Activated naive CD4-positive, alpha-beta T cell treated with anti-CD3 and anti-CD28 coated beads, Interleukin-2, amount 50 U/mL, for 72 hours (primary cell): ENCODE measurements around the gene IGHMBP2. TPM values are rescaled to one million over a fixed set of nuclear protein-coding genes. Genes with fewer than 3 reads are reported as not detected.
A peak's percentile ranks its signal among the peaks of the same experiment; 100 is the strongest.

ENCODE experiments used
- ATAC-seq, 2 donors: fragments of 150-1000 bp; cut with Tn5 transposase; 2 replicates each; pipeline ENCODE4 v1.10.0; 2021; ENCODE audit warnings: mild to moderate bottlenecking in 2 of 2, moderate library complexity in 2 of 2
- DNase-seq, 2 donors: peaks; one replicate each; pipeline ENCODE4 v3.0.0; 2021 to 2022; ENCODE audit warnings: low spot score in 2 of 2
- H3K27ac Mint-ChIP-seq, 2 donors: one replicate each; pipeline ENCODE4 v1.8.0; 2022; ENCODE audit warnings: mild to moderate bottlenecking in 2 of 2, mixed read lengths in 2 of 2
- H3K36me3 Mint-ChIP-seq, 2 donors: one replicate each; pipeline ENCODE4 v1.8.0; 2022; ENCODE audit warnings: mixed read lengths in 2 of 2
- H3K9me3 Mint-ChIP-seq, 2 donors: one replicate each; pipeline ENCODE4 v1.8.0; 2022; ENCODE audit warnings: mixed read lengths in 2 of 2
- total RNA-seq, 2 donors: library from RNA; stranded (reverse); gene quantifications; one replicate each; pipeline ENCODE4 v1.2.3, GENCODE V29; 2022

The IGHMBP2 gene
- total RNA-seq, 2 donors from 2014 or later: 21.2 to 60.2 TPM

DNA sequence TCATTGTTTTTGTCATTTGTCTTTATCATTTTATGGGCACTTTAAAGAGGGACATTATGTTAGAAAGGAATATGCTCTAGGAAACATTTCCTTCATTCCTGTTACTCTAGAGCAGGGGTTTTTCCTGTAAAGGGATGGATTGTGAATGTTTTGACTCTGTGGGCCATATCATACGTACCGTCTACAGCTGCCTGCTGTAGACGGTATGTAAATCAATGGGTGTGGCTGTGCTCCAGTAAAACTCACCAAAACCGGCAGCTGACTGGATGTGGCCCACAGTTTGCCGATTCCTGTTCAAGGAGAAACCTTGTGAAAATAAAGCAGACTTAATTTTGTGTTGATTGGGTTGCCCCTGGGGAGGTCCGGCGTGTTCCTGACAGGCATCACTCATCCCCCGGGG is 7.3 kb downstream of the IGHMBP2 start:
- Mint-ChIP-seq H3K9me3 (no peaks in the 10 kb centered on the region), H3K27ac (no peak overlapping the region), H3K36me3 (peaks cover 0 to 5% of the 10 kb centered on the region in 2 donors)
- ATAC-seq: no peak
- DNase-seq: peak in 1 of 2 donors; percentile 23

DNA sequence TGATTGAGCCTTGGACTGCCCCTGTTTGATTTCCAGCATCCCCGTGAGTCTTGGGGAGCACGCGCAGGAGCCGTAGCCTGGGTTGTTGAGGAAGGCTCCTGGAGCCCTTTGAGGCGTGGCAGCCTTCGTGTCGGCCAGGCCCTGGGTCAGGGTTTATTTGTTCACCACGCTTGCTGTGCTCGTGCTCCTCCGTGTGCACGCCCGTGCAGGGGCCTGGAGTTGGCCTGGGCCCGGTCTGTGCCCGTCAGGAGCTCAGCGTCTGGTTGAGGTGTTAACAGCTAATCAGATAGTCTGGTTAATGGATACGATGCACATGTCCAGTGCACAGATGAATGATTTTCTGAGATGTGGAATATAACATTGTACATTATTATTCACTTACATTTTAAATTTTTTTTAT is 8.0 kb downstream of the IGHMBP2 start:
- peak in 1 of 2 donors; percentile 45 for DNase-seq
- H3K9me3 Mint-ChIP-seq: no peaks in the 10 kb centered on the region
- ATAC-seq: no peak
- peak overlapping the region in 1 of 2 donors; percentile 9 for H3K27ac Mint-ChIP-seq
- peaks cover 0 to 5% of the 10 kb centered on the region in 2 donors for H3K36me3 Mint-ChIP-seq

DNA sequence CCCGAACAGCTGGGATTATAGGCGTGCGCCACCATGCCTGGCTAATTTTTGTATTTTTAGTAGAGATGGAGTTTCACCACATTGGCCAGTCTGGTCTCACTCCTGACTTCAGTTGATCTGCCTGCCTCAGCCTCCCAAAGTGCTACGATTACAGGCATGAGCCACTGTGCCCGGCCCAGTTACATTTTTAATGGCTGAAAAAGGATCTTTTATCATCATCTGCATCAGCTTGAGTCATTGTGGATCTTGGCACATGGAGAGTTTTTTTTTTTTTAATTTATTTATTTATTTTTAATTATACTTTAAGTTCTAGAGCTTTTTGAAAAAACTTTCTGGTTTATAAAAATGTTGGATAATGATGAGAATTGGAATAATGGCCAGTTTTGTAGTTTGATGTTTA is 8.6 kb downstream of the IGHMBP2 start:
- DNase-seq (no peak), ATAC-seq (no peak)
- H3K36me3 Mint-ChIP-seq: peaks cover 0 to 4% of the 10 kb centered on the region in 2 donors
- H3K27ac Mint-ChIP-seq: no peak overlapping the region
- no peaks in the 10 kb centered on the region for H3K9me3 Mint-ChIP-seq

DNA sequence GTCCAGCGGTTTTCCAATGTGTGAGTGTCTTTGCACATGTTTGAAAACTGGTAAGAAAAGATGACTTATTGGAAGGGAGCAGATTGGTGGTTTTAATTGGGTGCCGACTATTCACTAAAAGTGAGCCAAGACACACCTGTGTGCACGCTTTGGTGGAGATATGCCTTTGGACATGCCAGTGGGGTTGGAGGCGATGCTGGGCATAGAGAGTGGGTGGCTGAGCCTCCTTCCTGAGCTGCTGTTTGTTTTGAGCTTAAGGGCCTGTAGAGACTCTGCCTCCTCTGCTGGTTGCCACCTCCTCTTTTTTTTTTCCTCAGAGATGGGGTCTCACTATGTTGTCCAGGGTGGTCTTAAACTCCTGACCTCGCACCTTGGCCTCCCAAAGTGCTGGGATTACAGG is 9.5 kb downstream of the IGHMBP2 start:
- no peak for ATAC-seq
- peak in 1 of 2 donors; percentile 21 for DNase-seq
- Mint-ChIP-seq H3K36me3 (no peaks in the 10 kb centered on the region), H3K9me3 (no peaks in the 10 kb centered on the region), H3K27ac (no peak overlapping the region)

DNA sequence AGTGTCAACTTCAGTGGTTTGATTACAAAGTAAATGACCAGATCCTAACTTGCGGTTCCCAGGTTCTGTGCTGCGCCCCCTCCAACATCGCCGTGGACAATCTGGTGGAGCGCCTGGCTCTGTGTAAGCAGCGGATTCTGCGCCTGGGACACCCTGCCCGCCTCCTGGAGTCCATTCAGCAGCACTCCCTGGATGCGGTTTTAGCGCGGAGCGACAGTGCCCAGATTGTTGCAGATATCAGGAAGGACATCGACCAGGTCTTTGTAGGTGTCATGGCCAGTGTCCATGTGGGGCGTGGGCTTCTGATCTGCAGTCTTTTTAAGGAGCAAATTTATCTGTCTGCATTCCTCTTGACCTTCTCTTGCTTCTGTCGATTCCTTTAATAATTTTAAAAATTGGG is 11.1 kb downstream of the IGHMBP2 start:
- no peak overlapping the region for H3K27ac Mint-ChIP-seq
- H3K36me3 Mint-ChIP-seq: no peaks in the 10 kb centered on the region
- DNase-seq: peak in 1 of 2 donors; percentile 39
- no peaks in the 10 kb centered on the region for H3K9me3 Mint-ChIP-seq
- no peak for ATAC-seq

DNA sequence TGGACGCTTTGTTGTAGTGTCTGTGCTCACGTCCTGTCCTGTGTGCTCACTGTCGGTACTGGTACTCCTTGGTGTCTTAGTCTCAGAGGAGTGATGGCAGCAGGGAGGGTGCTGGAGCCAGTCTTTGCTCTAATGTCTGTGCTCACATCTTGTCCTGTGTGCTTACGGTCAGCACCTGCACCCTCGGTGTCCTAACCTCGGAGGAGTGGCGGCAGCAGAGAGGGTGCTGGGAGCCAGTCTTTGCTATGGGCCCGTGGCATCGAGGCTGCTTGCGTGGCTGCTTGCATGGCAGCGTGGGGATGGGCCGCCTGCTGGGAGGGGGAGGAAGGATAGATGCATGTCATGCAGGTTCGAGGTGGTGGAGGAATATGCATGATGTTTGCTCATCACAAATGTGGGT is 12.7 kb downstream of the IGHMBP2 start:
- DNase-seq (peak in 1 of 2 donors; percentile 33), ATAC-seq (no peak)
- peaks cover 2 to 6% of the 10 kb centered on the region in 2 donors for H3K36me3 Mint-ChIP-seq
- H3K9me3 Mint-ChIP-seq: no peaks in the 10 kb centered on the region
- H3K27ac Mint-ChIP-seq: no peak overlapping the region

DNA sequence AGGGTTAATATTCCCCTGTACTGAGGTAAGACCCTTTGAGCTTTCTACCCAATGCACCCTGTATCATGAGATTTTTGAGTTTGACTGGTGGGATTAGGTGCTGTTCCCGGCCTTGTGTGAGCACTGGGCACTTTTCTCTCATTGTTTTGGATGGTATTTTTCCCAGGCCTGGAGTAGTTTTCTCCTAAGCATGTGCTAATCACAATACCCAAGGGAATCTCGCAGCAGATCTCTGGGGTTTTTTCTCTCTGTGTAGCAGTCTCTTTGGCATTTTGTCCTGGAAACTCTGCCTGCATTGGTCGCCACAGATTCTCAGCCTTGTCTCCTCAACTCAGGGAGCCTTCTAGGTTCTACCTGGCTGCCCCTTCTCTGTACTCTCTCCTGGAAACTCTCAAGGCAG is 19.9 kb downstream of the IGHMBP2 start:
- Mint-ChIP-seq H3K36me3 (peaks cover 48 to 71% of the 10 kb centered on the region in 2 donors), H3K27ac (no peak overlapping the region), H3K9me3 (peaks cover 10 to 22% of the 10 kb centered on the region in 2 donors)
- no peak for ATAC-seq
- no peak for DNase-seq

DNA sequence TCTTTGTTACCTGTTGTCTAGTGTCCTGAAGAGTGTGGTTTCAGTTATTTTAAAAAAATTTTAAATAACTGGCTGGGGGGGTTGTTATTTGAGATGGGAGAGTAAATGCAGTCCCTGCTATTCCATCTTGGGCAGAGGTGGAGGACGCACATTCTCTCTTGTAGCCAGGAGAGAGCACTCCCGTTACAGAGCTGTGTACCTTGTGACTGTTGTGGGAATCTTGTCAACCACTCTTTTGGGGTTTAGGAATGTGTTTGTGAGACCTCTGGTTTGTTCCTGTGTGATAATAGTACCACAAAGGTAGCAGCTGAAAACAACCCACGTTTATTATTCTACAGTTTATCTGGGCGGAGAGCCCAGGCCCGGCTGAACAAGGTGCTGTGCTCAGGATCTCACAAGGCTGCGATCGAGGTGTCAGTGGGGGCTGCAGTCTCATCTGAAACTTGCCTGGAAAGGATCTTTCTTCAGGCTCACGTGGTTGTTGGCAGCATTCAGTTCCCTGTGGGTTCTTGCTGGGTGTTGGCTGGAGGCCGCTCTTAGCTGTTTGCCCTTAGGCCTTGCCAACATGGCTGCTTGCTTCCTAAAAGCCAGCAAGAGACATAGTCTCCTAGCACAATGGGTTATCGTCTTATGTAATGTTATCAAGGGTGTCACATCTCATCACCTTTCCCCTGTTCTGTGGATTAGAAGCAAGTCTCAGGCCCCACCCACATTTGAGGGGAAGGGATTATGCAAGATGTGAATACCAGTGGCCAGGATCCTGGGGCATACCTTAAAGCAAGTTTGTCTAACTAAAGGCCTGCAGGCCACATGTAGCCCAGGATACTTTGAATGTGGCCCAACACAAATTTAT is 20.6 kb downstream of the IGHMBP2 start:
- Mint-ChIP-seq H3K36me3 (peaks cover 48 to 72% of the 10 kb centered on the region in 2 donors), H3K9me3 (peaks cover 10 to 22% of the 10 kb centered on the region in 2 donors), H3K27ac (no peak overlapping the region)
- ATAC-seq: no peak
- peak in 1 of 2 donors; percentile 23 for DNase-seq

DNA sequence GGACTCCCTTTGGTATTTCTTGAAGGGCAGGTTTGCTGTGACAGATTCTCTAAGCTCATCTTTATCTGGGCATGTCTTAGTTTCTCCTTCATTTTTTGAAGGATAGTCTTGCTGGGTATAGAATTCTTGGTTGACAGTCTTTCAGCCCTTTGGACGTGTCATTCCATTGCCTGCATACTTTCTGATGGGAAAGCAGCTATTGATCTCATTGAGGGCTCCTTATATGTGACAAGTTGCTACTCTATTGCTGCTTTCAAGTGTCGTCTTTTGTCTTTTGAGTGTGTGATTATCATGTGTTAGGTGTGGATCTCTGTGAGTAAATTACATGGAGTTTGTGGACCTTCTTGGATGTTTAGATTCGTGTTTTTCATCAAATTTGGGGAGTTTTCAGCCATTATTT is 21.9 kb downstream of the IGHMBP2 start:
- peaks cover 10 to 22% of the 10 kb centered on the region in 2 donors for H3K9me3 Mint-ChIP-seq
- DNase-seq (no peak), ATAC-seq (no peak)
- H3K27ac Mint-ChIP-seq: no peak overlapping the region
- H3K36me3 Mint-ChIP-seq: peaks cover 50 to 73% of the 10 kb centered on the region in 2 donors

DNA sequence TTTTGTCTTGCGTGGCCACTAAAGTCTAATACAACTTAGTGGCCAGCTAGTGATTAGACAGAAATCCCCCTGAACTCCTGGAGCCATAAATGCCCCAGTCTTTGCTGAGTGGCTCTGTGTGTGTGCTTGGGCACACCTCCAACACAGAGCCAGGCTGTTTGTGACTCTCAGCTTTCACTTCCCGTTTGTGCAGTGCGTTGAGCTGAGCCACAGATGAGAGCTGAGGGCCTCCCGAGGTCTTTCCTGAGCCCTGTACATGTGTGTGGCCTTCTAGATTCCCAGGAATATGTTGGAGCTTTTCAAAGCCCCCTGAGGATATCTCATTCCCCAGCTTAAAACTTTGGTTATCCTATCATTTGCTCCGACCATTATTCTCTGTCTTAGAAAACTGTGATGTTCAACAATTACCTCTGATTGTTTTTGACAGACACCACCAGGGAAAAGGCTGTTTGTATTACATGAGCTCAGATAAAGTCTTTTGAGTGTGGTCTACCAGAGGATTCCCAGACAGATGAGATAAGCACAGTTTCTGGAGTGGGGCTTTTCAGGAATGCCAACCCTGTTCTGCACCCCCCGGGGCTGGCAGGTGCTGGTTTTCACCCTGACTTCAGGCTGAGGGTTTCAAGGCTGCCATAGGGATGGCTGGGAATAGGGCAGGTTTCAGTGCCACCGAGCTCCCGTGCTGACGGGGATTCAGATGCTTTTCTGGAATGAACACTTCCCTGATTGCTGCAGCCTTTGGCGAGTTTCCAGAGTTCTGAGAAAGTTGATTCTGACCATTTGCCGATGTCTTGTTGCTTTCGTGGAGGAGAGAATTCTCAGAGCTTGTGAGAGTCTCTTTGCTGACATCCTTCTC is 23.8 kb downstream of the IGHMBP2 start:
- DNase-seq (peak in 1 of 2 donors; percentile 9), ATAC-seq (no peak)
- H3K9me3 Mint-ChIP-seq: peaks cover 10 to 22% of the 10 kb centered on the region in 2 donors
- peaks cover 42 to 64% of the 10 kb centered on the region in 2 donors for H3K36me3 Mint-ChIP-seq
- no peak overlapping the region for H3K27ac Mint-ChIP-seq

DNA sequence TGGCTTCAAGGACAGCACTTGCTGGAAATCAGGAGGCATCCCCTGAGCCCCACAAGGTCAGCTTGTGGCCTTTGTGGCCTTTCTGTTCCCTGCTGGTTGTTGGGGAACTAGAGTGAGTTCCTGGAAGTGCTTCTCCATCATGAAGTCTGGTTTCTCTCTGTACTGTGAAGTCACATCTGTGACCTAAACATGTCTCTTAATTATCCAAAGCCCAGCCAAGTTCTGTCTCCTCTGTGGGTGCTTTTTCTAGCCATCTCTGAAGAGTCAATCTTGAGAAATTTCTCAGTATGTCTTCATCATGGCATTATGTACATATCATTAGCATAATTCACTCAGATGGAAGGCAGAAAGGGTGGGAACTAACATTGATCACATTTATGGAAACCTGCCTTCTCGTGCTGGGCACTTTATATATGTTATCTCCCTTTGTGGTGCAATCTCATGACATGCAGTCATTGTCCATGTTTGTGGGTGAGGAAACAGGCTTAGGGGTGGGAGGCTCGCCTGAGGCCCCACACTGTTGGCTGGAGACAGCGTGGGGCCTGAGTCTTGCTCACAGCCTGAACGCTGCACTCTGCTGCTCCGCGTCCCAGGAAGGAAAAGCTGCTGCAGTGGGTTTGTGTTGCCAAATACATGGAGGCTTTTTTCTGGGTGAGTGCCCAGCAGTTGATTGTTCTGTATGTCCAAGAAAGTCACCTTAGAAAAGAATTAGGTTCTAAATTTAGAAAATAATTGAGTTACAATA is 24.6 kb downstream of the IGHMBP2 start:
- Mint-ChIP-seq H3K27ac (no peak overlapping the region), H3K36me3 (peaks cover 41 to 59% of the 10 kb centered on the region in 2 donors), H3K9me3 (peaks cover 10 to 22% of the 10 kb centered on the region in 2 donors)
- DNase-seq: no peak
- no peak for ATAC-seq

DNA sequence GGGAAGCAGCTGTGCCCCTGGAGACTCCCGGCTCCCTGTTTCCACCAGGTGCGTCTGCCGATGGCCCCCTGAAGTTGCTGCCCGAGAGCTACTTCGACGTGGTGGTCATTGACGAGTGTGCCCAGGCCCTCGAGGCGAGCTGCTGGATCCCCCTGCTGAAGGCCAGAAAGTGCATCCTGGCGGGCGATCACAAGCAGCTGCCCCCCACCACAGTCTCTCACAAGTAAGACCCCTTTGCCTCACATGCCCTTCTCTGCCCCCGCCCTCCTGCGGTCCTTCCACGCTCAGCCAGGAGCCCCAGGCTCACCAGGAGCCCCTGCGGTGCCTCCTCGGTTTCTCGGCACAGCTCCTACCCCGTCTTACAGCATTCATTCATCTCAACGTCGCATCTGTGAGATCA is 25.4 kb downstream of the IGHMBP2 start:
- Mint-ChIP-seq H3K27ac (no peak overlapping the region), H3K36me3 (peaks cover 33 to 51% of the 10 kb centered on the region in 2 donors), H3K9me3 (peaks cover 10 to 16% of the 10 kb centered on the region in 2 donors)
- no peak for ATAC-seq
- no peak for DNase-seq

DNA sequence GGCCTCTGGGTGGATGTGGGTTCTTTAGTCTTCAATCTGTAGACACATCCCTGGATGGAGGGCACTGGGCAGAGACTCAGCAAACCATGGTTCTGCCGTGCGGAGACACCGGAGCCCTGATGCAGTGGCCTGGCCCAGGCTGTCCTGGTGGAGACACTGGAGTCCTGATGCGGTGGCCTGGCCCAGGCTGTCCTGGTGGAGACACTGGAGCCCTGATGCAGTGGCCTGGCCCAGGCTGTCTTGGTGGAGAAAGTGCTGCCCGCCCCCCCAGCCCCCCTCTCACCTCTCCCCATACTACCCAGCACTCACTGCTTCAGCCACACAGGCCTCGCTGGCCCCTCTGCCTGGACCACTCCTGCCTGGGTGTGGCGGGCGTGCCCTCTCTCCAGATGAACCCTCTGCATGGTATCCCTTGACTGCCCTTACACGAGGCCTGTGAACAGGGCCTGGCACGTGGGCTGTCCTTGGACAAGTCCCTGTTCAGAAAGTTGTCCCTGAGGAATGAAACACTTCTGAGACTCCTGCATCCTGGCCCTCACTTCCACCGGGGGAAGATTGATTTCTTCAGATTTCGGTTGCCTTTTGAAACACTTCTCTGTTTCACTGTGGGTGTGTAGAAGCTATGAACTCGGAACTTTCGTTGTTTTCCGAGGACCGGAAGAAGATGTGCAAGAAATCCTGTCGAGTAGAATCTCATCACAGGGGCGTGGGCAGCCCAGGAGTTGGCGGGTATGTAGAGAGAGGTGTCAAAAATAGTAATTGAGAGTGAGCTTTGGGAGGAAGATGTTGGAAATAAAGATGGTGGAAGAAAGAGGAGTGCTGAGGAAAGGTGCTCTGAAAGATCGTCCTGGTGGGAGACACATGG is 26.2 kb downstream of the IGHMBP2 start:
- peaks cover 25 to 43% of the 10 kb centered on the region in 2 donors for H3K36me3 Mint-ChIP-seq
- peaks cover 7 to 11% of the 10 kb centered on the region in 2 donors for H3K9me3 Mint-ChIP-seq

DNA sequence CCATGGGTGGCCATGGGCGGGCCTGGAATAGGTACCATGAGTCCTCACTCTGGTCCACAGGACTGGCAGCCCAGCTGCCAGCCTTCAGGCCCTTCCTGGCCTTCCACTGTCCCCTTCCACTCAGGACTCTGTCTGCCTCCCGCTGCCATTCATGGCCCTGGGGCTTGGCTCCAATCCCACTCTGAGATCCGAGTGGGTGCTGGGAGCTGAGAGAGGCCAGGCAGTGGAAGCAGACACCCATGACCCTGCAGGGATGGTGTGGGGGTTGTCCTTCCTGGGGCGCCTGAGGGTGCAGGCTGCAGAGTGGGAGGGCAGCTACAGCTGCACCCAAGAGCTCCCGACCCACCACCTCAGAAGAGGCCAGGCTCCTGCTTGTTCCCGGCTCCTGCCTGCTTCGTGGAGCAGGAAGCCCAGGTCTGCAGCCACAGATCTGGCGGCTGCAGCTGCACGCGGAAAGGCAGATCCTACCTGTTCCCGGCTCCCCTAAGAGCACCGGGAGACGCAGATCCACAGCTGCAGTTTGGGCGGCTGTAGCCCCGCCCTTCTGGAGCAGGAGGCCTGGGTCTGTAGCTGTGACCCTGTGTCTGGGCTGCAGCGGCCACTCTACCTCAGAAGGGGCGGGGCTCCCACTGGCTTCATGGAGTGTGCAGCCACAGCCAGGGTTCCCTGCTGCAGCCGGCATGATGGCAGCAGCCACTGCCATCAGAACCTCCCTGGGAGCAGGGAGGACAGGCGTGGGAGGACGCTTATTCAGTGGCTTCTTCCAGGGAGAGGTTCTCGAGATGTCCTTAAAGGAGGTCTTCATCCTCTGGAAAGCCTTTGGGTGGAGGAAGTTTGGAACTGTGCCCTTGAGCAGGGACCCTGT is 27.5 kb downstream of the IGHMBP2 start:
- peaks cover 0 to 2% of the 10 kb centered on the region in 2 donors for H3K9me3 Mint-ChIP-seq
- peaks cover 13 to 30% of the 10 kb centered on the region in 2 donors for H3K36me3 Mint-ChIP-seq
- ATAC-seq (no peak), DNase-seq (no peak)
- peak overlapping the region in 1 of 2 donors; percentile 55 for H3K27ac Mint-ChIP-seq

More for the DNA sequence above, 26.2 kb downstream of the IGHMBP2 start:
- no peak for ATAC-seq
- H3K27ac Mint-ChIP-seq: no peak overlapping the region
- no peak for DNase-seq

DNA sequence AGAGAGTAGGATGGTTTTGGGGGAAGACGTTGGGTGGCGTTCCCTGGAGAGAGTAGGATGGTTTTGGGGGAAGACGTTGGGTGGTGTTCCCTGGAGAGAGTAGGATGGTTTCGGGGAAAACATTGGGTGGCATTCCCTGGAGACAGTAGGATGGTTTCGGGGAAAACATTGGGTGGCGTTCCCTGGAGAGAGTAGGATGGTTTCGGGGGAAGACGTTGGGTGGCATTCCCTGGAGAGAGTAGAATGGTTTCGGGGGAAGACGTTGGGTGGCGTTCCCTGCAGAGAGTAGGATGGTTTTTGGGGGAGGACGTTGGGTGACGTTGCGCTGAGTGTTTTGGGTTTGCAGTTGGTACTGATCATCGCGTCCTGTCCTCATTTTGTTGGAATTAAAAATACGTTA is 28.2 kb downstream of the IGHMBP2 start:
- peak overlapping the region in 1 of 2 donors; percentile 7 for H3K27ac Mint-ChIP-seq
- DNase-seq (no peak), ATAC-seq (no peak)
- H3K9me3 Mint-ChIP-seq: no peaks in the 10 kb centered on the region
- peaks cover 10 to 24% of the 10 kb centered on the region in 2 donors for H3K36me3 Mint-ChIP-seq
